ENCODE results near the gene SPIN2A.
"Not testable (repeated sequence)": the region's sequence is repeated elsewhere in the genome, so short reads cannot be mapped to it uniquely, and the experiment has no call there.

GRCh38 chrX:57120619-57121161, 16.5 kb downstream of the SPIN2A start:
- not testable (repeated sequence) for TF ChIP-seq CTCF, POLR2AphosphoS5 (IDR thresholded peaks at IDR 0.05)

All from prostate gland (tissue), 2 donors.